Neural cell (in vitro differentiated cells): ENCODE measurements around the gene OR5L1.

ENCODE experiments used
- CTCF ChIP-seq: fragments of 450-650 bp; IDR thresholded peaks from 2 replicates; pipeline ENCODE4 v1.5.1; 2014; ENCODE audit warnings: antibody characterized with exemption, mild to moderate bottlenecking, moderate library complexity; ENCODE audit not compliant: poor library complexity, severe bottlenecking
- EZH2 ChIP-seq: fragments of 200-600, 300-800 bp; shearing (Covaris generic), sonication (generic); IDR thresholded peaks from 2 replicates; pipeline ENCODE4 v1.6.1; 2014; ENCODE audit warnings: antibody characterized with exemption, low read length, borderline replicate concordance, mild to moderate bottlenecking; ENCODE audit not compliant: insufficient read depth, poor library complexity, severe bottlenecking
- POLR2AphosphoS5 ChIP-seq: IDR thresholded peaks from 2 replicates; pipeline ENCODE4 v1.6.1; 2012
- RAD21 ChIP-seq: fragments of 450-650 bp; conservative IDR thresholded peaks from 2 replicates; pipeline ENCODE4 v1.6.1; 2014; ENCODE audit warnings: antibody characterized with exemption, mild to moderate bottlenecking, moderate library complexity
- SMC3 ChIP-seq: fragments of 450-650 bp; conservative IDR thresholded peaks from 2 replicates; pipeline ENCODE4 v1.6.1; 2014; ENCODE audit warnings: antibody characterized with exemption, mild to moderate bottlenecking, moderate library complexity; ENCODE audit not compliant: poor library complexity
- TF ChIP-seq, protein P1 (sequence below): IDR thresholded peaks from 2 replicates; pipeline ENCODE4 v1.6.1; 2012; ENCODE audit warnings: borderline replicate concordance

GRCh38 chr11:55806248-55806647, 4.9 kb upstream of the OR5L1 start:
- TF ChIP-seq, protein P1, sequence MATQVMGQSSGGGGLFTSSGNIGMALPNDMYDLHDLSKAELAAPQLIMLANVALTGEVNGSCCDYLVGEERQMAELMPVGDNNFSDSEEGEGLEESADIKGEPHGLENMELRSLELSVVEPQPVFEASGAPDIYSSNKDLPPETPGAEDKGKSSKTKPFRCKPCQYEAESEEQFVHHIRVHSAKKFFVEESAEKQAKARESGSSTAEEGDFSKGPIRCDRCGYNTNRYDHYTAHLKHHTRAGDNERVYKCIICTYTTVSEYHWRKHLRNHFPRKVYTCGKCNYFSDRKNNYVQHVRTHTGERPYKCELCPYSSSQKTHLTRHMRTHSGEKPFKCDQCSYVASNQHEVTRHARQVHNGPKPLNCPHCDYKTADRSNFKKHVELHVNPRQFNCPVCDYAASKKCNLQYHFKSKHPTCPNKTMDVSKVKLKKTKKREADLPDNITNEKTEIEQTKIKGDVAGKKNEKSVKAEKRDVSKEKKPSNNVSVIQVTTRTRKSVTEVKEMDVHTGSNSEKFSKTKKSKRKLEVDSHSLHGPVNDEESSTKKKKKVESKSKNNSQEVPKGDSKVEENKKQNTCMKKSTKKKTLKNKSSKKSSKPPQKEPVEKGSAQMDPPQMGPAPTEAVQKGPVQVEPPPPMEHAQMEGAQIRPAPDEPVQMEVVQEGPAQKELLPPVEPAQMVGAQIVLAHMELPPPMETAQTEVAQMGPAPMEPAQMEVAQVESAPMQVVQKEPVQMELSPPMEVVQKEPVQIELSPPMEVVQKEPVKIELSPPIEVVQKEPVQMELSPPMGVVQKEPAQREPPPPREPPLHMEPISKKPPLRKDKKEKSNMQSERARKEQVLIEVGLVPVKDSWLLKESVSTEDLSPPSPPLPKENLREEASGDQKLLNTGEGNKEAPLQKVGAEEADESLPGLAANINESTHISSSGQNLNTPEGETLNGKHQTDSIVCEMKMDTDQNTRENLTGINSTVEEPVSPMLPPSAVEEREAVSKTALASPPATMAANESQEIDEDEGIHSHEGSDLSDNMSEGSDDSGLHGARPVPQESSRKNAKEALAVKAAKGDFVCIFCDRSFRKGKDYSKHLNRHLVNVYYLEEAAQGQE, result no peak
- no peak for TF ChIP-seq POLR2AphosphoS5
- no peak for TF ChIP-seq CTCF
- TF ChIP-seq SMC3, result no peak
- TF ChIP-seq RAD21, result no peak
- no peak for TF ChIP-seq EZH2
